Right lobe of liver (tissue), 6 donors: Measurements from ENCODE around the gene ALG14. TPM values are rescaled to one million over a fixed set of nuclear protein-coding genes. Genes with fewer than 3 reads are reported as not detected.

Source experiments
- ATAC-seq, 4 donors: fragments of 200-7000 bp; cut with Tn5 transposase; one replicate each; pipeline ENCODE4 v1.9.1; 2020; ENCODE audit warnings: mild to moderate bottlenecking in 4 of 4, moderate library complexity in 4 of 4
- DNase-seq, 3 donors: peaks; one replicate each; pipeline ENCODE4 v3.0.0-alpha.2; 2020
- H3K27ac ChIP-seq, 3 donors: fragments of 200-600 bp; one replicate each; pipeline ENCODE4 v1.8.0; 2022
- H3K27me3 ChIP-seq, 2 donors: fragments of 200-600 bp; one replicate each; pipeline ENCODE4 v1.8.0; 2022
- H3K36me3 ChIP-seq, 4 donors: fragments of 200-600 bp; sonication (generic) in 1 of 4; one replicate each; pipeline versions ENCODE4 v1.5.1 to v1.8.0; 2017 to 2022; ENCODE audit warnings: control low read depth in 1 of 4
- H3K4me1 ChIP-seq, 4 donors: fragments of 200-600 bp; sonication (generic) in 1 of 4; one replicate each; pipeline versions ENCODE4 v1.5.1 to v1.8.0; 2017 to 2022; ENCODE audit warnings: control low read depth in 1 of 4
- H3K4me3 ChIP-seq, 3 donors: fragments of 200-600 bp; one replicate each; pipeline ENCODE4 v1.8.0; 2022
- H3K9me3 ChIP-seq, 4 donors: fragments of 200-600 bp; sonication (generic) in 1 of 4; one replicate each; pipeline versions ENCODE4 v1.5.1 to v1.8.0; 2017 to 2022; ENCODE audit warnings: control low read depth in 1 of 4
- POLR2A ChIP-seq: fragments of 450-650 bp; IDR thresholded peaks from one replicate; pipeline ENCODE4 v1.6.1; 2017; ENCODE audit warnings: antibody characterized with exemption, mild to moderate bottlenecking
- WGBS: methylation state at CpG from one replicate; pipeline ENCODE4 v1.1.6; 2018; ENCODE audit warnings: low coverage, low lambda C conversion rate; ENCODE audit not compliant: insufficient coverage; ENCODE audit errors: missing lambda C conversion rate; 5-methylcytosine and 5-hydroxymethylcytosine counted together
- intact Hi-C, 2 donors: fragments of 100-400 bp; cut with DNase I; formaldehyde crosslinking; loops; one replicate each; pipeline versions ENCODE4 v1.11.2 to v1.14.1; 2022
- total RNA-seq, 6 experiments: library from RNA; depleted of rRNA in 2 of 6; stranded (reverse); fragments of >200 nt in 2 of 6; fragmentation: NEBNext Ultra II Directional in 3 of 6; extraction: Animal tissue kit (Norgen Biotek cat#: 25700) in 3 of 6; gene quantifications; one replicate each; pipeline versions ENCODE4 v1.1.0 to v1.2.4, GENCODE V29; 2016 to 2023
- TF ChIP-seq, protein P1 (sequence below), 4 donors: fragments of 200-600 bp in 3 of 4; fragments of 450-650 bp in 1 of 4; IDR thresholded peaks; one replicate each; pipeline versions ENCODE4 v1.5.1 to v1.8.0; 2016 to 2022; ENCODE audit warnings: antibody characterized with exemption in 4 of 4, mild to moderate bottlenecking in 2 of 4
- donor health status: DM: no; HTN: yes; CAD: no.
- donor health status: DM: no; HTN: no; CAD: no.
- donor health status: DM: no; HTN: no; CAD: no.
- donor health status: DM: no; HTN: yes; CAD: no.
- donor health status: DM: no; HTN: yes; CAD: no.

ALG14 gene
- total RNA-seq, 6 experiments from 2014 or later, result 1.5 to 8.3 (median 5.0) TPM

DNA sequence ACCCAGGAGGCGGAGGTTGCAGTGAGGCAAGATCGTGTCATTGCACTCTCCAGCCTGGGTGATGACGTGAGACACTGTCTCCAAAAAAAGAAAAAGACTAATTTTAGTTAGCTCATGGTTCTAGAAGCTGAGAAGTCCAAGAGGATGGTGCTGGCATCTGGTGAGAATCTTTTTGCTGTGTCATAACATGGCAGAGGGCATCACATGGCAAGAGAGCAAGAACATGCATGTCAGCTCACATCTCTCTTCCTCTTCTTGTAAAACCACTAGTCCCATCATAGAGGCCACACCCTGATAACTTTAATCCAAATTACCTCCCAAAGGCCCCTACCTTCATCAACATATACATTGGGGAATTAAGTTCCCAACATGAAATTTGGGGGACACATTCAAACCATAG, 132.0 kb downstream of the ALG14 start:
- Histone ChIP-seq H3K27me3 (no peaks in the 10 kb centered on the region), H3K9me3 (no peaks in the 10 kb centered on the region), H3K36me3 (no peaks in the 10 kb centered on the region), H3K4me3 (no peak overlapping the region), H3K27ac (no peak overlapping the region), H3K4me1 (peaks cover 0 to 32% (median 9%) of the 10 kb centered on the region in 4 donors)
- DNase-seq (no peak), ATAC-seq (no peak)
- 95% methylated on average over 3 of the region's 3 CpGs for WGBS
- TF ChIP-seq POLR2A, result no peak
- TF ChIP-seq, protein P1, sequence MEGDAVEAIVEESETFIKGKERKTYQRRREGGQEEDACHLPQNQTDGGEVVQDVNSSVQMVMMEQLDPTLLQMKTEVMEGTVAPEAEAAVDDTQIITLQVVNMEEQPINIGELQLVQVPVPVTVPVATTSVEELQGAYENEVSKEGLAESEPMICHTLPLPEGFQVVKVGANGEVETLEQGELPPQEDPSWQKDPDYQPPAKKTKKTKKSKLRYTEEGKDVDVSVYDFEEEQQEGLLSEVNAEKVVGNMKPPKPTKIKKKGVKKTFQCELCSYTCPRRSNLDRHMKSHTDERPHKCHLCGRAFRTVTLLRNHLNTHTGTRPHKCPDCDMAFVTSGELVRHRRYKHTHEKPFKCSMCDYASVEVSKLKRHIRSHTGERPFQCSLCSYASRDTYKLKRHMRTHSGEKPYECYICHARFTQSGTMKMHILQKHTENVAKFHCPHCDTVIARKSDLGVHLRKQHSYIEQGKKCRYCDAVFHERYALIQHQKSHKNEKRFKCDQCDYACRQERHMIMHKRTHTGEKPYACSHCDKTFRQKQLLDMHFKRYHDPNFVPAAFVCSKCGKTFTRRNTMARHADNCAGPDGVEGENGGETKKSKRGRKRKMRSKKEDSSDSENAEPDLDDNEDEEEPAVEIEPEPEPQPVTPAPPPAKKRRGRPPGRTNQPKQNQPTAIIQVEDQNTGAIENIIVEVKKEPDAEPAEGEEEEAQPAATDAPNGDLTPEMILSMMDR (IDR thresholded peaks at IDR 0.05), result no peak
- intact Hi-C loops, result no loop called here

DNA sequence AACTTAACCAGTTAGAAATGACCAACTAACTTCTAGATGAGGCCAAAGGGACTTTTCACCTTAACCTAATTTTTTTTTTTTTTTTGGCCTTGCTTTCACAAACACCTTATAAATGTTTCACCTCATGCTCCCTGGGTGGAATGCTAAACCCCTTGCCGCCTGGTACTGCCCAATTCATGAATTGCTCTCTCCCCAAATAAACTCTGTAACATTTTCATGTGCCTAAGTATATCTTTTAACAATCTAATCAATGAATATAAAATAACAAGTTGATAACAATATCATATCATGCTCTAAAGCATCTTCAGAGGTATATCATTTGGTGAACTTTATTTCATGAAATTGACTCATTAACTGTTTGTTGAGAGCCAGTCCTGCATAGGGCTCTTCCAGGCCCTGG, 134.9 kb downstream of the ALG14 start:
- no peaks in the 10 kb centered on the region for H3K27me3 ChIP-seq
- intact Hi-C loops, result no loop called here
- DNase-seq (no peak), ATAC-seq (no peak)
- no peak overlapping the region for H3K4me3 ChIP-seq
- peaks cover 0 to 4% (median 0%) of the 10 kb centered on the region in 4 donors for H3K36me3 ChIP-seq
- no peaks in the 10 kb centered on the region for H3K9me3 ChIP-seq
- H3K4me1 ChIP-seq, result peaks cover 0 to 30% (median 9%) of the 10 kb centered on the region in 4 donors
- TF ChIP-seq, protein P1 (IDR thresholded peaks at IDR 0.05), result no peak
- no peak for TF ChIP-seq POLR2A
- no peak overlapping the region for H3K27ac ChIP-seq
- 29% methylated on average over 1 of the region's 1 CpG for WGBS

DNA sequence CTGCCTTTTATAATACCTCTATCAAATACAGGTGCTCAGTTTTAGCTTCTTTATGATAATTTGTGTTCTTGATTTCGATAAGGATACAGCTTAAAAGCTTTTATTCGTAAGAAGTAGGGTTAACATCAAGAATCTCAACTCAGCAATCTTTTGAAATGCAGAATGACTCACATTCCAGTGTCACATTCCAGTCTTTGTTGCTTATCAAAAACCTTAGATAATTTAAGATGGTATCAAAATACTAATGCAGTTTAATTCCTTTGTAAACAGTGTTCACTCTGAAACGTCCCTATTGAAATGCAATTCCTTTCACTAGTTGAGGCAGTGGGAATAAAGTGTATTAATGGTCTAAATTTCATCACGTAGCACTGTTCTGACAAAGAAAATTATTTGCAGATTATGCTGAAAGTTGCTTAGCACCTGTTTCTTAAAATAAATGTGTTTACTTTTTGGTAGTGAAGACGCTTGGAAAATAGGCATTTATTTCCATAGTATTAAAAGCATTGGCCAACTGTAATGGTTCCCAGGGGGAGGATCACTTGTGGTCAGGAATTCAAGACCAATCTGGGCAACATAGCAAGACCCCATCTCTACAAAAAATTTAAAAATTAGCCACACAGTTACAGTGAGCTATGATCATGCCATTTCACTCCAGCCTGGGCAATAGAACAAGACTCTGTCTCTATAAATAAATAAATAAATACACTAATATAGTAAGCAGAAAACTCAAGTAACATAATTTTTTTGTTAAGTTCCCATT, 135.7 kb downstream of the ALG14 start:
- intact Hi-C loops, result no loop called here
- TF ChIP-seq, protein P1 (IDR thresholded peaks at IDR 0.05), result no peak
- no peak for TF ChIP-seq POLR2A
- WGBS, result 74% methylated on average over 5 of the region's 5 CpGs
- Histone ChIP-seq H3K27me3 (no peaks in the 10 kb centered on the region), H3K36me3 (peaks cover 0 to 9% (median 0%) of the 10 kb centered on the region in 4 donors), H3K27ac (no peak overlapping the region), H3K4me3 (no peak overlapping the region), H3K9me3 (no peaks in the 10 kb centered on the region), H3K4me1 (peaks cover 0 to 22% (median 6%) of the 10 kb centered on the region in 4 donors)
- DNase-seq, result no peak
- no peak for ATAC-seq

DNA sequence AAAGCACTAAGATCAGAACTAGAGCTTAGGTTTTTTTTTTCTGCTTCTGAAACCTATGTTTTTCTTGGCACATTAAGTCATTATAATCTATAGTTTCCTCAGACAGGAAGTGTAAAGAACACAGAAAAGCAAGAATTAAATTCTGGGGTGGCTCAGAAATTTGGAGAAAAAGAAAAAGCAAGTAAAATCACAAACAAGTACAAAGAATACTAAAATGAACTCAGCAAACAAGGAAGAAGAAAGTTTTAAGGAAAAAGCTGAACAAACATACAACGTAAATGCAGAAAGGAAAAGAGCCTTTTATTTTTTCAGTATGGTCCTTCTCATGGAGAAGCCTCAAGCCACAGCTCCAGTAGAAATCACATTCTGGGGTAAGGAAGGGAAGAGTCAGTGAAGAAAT, 137.3 kb downstream of the ALG14 start:
- Histone ChIP-seq H3K4me3 (no peak overlapping the region), H3K27ac (no peak overlapping the region), H3K27me3 (no peaks in the 10 kb centered on the region), H3K9me3 (no peaks in the 10 kb centered on the region), H3K4me1 (peaks cover 0 to 16% (median 3%) of the 10 kb centered on the region in 4 donors), H3K36me3 (peaks cover 0 to 9% (median 0%) of the 10 kb centered on the region in 4 donors)
- ATAC-seq (no peak), DNase-seq (no peak)
- no peak for TF ChIP-seq POLR2A
- TF ChIP-seq, protein P1 (IDR thresholded peaks at IDR 0.05), result no peak
- whole genome bisulfite sequencing, result 58% methylated on average over 1 of the region's 1 CpG
- intact Hi-C loops, result no loop called here
